ENCODE measurements around the gene NLRP12.
"Not testable (repeated sequence)": the region's sequence is repeated elsewhere in the genome, so short reads cannot be mapped to it uniquely, and the experiment has no call there.

DNA sequence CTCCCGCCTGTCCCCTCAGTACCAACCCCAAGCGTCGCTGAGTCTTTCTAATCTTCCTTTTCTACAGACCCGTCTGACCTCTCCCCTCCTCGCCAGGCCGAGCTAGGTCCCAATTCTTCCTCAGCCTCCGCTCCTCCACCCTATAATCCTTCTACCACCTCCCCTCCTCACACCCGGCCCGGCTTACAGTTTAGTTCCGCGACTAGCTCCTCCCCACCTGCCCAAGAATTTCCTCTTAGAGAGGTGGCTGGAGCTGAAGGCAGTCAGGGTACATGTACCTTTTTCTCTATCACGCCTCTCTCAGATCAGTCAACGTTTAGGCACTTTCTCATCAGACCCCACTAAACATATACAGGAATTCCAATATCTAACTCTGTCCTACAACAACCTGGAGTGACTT, 8.7 kb upstream of the NLRP12 start:
- TF ChIP-seq ATF7 (IDR thresholded peaks at IDR 0.05; ENCODE audit: low read depth); GATAD2B (conservative IDR thresholded peaks at IDR 0.05; ENCODE audit: low read depth); CTCF (IDR thresholded peaks at IDR 0.05 in 2 of 3, conservative IDR thresholded peaks at IDR 0.05 in 1 of 3; ENCODE audit: control insufficient read depth in 2 of 3, extremely low read depth in 1 of 3, insufficient read depth in 1 of 3, low read depth in 3 of 3, low read length in 3 of 3); RFX5 (IDR thresholded peaks at IDR 0.05; ENCODE audit: low read depth, low read length); POLR2A (IDR thresholded peaks at IDR 0.05; ENCODE audit: low read depth, low read length): not testable (repeated sequence)

All from GM12878 (cell line).